M059J (cell line): ENCODE data around the gene SLC24A4. TPM values are rescaled to one million over a fixed set of nuclear protein-coding genes. Genes with fewer than 3 reads are reported as not detected.

ENCODE experiments used
- DNase-seq: peaks from one replicate; pipeline ENCODE4 v3.0.0-alpha.2; 2012; ENCODE audit warnings: low read depth
- total RNA-seq: library from RNA; depleted of rRNA; stranded (reverse); fragments of >200 nt; shearing (Covaris generic); gene quantifications from 2 replicates; pipeline ENCODE4 v1.2.3, GENCODE V29; 2014; rRNA removed

Gene SLC24A4
- total RNA-seq, 1 experiment from 2014 or later, result 0.02 TPM

DNA sequence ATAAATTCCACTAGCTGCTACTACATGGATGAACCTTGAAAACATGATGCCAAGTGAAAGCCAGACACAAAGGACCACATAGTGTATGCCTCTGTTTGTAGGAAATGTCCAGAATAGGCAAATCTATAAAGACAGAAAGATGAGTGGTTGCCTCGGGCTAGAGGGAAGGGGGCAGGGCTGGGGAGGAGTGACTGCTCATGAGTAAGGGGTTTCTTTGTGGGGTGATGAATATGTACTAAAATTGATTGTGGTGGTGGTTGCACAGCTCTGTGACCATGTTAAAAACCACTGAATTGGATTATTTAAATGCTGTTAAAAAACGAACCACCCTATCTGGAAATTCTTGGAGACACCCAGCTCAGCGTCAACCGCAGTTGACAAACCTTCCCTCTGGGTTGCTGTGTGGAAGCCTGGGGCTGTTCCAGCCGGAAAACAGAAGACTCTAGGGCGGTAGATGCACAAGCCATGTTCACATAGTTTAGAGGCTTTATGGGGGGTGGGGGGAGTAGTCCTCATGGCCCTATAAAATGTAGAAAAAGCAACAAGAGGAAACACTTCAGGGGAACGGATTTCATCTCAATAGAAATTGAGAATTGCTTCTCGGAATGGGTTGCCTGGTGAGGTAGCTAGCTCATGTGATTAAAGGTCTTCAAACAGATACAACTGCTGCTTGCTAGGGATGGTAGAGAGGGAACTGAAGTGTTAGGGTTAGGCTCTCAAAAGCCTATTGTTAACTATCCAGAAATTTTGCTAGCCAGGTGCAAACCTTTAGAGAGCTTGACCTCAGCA is 220.0 kb downstream of the SLC24A4 start:
- DNase-seq, result peak; percentile 72

DNA sequence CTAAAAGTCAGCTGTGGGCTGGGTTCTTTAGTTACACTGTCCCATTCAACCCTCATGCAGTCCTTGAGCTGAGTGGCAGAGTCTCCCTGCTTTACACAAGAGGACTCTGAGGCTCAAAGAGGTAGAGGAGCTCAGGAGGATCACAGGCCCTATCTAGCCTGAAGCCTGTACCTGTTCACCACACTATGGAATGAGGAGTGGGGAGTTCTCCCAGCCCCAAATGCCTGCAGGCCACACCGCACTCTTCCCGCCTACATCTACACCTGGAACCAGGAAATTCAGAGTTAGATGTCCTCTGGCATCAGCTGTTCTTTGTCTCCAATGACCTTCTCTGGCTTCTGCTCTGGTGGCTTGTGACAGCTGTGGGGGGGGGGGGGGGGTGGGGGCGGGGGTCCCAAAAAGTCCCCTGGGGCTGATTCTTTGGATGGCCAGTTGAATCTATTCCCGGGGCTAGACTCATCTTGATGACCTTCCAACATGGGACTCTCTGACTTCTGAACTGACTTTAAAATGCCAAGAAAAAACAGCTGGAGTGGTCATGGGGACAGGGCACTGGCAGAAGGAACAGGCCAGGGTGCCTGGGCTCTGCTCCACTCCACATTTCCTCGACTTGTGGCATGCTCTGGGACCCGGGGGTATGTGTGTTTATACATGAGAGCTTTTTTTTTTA is 221.2 kb downstream of the SLC24A4 start:
- DNase-seq, result no peak

DNA sequence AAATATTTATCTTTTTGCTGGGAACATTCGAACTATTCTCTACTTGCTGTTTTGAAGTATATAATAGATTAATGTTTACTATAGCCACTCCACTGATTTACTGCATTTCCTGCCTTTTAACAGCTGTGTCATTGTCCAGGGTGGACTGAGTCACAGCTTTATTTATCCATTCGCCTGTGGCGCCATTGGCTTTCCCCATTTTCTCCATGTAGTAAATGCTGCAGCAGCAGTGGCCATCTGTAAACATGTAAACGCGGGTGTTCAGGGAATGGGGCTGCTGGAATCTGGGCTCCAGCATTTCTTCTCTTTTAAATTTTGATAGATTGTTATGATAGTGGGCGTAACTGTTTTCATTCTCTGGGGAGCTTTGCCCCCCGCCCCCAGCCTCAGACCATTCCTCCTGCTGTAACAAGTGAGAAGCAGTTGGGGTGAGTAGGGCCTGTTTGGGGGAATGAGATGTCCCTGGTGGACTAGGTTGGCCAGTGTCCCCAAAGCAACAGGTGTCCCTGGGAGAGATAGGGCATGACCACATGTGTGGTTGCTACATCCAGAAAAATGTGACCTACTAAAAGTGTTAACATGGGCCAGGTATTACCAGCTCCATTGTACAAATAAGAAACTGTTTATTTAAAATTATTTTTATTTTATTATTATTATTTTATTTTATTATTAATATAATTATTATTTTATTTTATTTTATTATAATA is 223.5 kb downstream of the SLC24A4 start:
- DNase-seq, result peak; percentile 85

DNA sequence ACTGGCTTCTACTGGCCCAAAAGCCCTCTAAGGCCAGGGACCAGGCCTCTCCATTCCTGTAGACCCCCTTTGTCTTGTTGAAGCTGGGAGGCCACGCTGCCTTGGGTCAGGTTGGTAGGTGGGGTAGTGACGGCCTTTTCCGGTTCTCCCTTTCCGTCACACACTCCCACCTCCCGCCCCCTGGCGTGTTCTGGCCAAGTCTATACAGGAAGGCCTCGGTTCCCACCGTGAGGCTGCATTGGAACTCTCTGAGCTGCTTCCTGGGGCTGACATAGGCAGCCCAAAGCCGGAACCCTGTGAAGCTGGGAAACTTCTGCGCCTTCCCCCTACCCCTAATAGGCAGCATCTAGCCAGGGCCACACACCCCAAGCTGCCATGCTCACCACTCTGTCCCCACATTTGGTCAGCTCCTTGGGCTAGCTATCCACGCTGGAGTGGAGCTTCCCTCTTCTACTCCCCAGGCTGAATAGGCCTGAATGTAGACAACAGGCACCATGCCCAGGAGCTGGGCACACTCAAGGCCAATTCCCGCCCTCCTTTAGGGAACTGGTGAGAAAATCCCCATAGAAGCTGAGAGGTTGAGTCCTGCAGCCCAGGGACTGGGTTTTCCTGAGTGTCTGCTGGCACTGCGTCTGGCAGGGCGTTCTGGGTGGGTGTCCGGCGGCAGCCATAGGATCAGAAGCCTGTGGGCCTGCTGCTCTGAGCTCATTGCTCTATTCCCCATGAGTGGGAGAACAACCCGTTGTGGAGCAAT is 226.3 kb downstream of the SLC24A4 start:
- no peak for DNase-seq

DNA sequence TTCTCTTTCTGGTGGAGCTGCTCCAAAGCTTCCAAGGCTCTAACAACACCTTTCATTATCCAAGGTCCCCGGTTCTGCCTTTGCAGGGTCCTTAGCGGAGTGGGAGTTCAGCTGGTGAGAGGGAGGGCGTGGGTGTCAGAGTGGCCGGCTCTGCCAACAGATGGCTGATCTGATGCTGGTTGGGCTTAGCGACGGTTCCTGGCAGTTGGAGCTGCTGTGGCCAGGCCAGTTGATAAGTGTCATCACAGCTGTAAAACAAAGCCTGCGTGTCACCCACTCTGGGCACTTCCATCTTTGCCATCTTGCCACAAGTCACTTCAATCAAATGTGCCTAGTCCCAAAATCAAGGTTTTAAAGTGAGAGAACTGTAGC is 226.9 kb downstream of the SLC24A4 start:
- no peak for DNase-seq

Other genes with a start within 250 kb of the SLC24A4 start
- 27.6 and 36.3 TPM in 2 replicates for gene ATXN3, start 216.6 kb upstream of the SLC24A4 start, total RNA-seq
- 275 and 582 TPM in 2 replicates for gene NDUFB1, start 201.5 kb upstream of the SLC24A4 start, total RNA-seq
- gene CPSF2, start 201.2 kb upstream of the SLC24A4 start, total RNA-seq, result 34.9 and 38.7 TPM in 2 replicates
- 0.44 and 1.1 TPM in 2 replicates for gene RIN3, start 190.6 kb downstream of the SLC24A4 start, total RNA-seq